Measurements from ENCODE around the gene AEBP2. TPM values are rescaled to one million over a fixed set of nuclear protein-coding genes. Genes with fewer than 3 reads are reported as not detected.

Gene AEBP2
- total RNA-seq, 1 donor from 2014 or later = 67.5 TPM

DNA sequence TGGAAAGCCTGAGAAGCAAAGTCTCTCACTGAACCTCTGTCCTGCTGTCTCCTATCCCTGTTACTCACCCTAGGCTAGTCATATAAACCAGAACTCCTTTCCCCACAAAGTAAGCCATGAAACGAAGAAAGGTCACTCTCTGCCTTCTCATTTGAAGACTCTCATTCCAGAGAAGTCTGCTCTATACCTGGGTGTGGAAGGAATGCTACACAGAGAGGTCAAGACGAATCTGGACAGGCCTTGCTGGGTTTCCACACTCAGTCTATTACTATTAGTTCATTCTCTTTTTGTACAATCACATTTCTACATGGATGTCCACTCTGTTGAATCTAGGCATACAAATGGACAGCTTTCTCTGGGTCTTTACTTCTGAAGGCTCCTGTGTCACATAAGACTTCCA is 2.4 kb upstream of the AEBP2 start:
- TF ChIP-seq POLR2AphosphoS5 (IDR thresholded peaks at IDR 0.05; ENCODE audit: insufficient read depth in 1 of 2, low read depth in 1 of 2) = no peak
- TF ChIP-seq CTCF (IDR thresholded peaks at IDR 0.05) = no peak
- no peak for TF ChIP-seq POLR2A (IDR thresholded peaks at IDR 0.05)
- no peaks in the 10 kb centered on the region for H3K9me3 ChIP-seq
- intact Hi-C loops (cut with DNase I) = no loop called here
- H3K27me3 ChIP-seq = no peaks in the 10 kb centered on the region
- H3K27ac ChIP-seq = no peak overlapping the region
- H3K4me3 ChIP-seq = no peak overlapping the region
- peak in 1 of 2 donors; percentile 1 for DNase-seq (ENCODE audit: extremely low spot score in 2 of 2)
- H3K4me1 ChIP-seq = peaks cover 19% of the 10 kb centered on the region
- no peaks in the 10 kb centered on the region for H3K36me3 ChIP-seq

DNA sequence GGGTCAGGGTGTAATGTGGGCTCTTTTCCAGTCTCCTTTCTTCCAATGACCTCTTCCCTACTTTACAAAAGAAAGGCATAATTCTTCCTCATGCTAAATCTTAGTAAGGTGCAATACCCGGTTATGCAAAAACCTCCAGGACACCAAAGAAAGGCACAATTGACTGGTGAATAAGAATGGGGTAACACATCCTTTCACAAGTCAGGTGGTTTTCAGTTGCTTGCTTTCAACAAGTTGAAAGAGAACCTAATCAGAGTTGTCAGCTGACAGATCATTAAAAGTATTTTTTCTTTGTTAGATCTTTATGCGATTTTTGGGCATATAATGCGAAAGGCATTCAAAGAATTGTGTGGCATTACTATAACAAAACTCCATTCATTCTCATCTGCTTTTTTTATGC is 1.3 kb upstream of the AEBP2 start:
- peaks cover 22% of the 10 kb centered on the region for H3K4me1 ChIP-seq
- intact Hi-C loops (cut with DNase I) = no loop called here
- no peaks in the 10 kb centered on the region for H3K9me3 ChIP-seq
- DNase-seq (ENCODE audit: extremely low spot score in 2 of 2) = no peak
- TF ChIP-seq POLR2A (IDR thresholded peaks at IDR 0.05) (no peak), POLR2AphosphoS5 (IDR thresholded peaks at IDR 0.05; ENCODE audit: insufficient read depth in 1 of 2, low read depth in 1 of 2) (no peak), CTCF (IDR thresholded peaks at IDR 0.05) (no peak)
- H3K27ac ChIP-seq = no peak overlapping the region
- no peaks in the 10 kb centered on the region for H3K36me3 ChIP-seq
- H3K4me3 ChIP-seq = no peak overlapping the region
- no peaks in the 10 kb centered on the region for H3K27me3 ChIP-seq

DNA sequence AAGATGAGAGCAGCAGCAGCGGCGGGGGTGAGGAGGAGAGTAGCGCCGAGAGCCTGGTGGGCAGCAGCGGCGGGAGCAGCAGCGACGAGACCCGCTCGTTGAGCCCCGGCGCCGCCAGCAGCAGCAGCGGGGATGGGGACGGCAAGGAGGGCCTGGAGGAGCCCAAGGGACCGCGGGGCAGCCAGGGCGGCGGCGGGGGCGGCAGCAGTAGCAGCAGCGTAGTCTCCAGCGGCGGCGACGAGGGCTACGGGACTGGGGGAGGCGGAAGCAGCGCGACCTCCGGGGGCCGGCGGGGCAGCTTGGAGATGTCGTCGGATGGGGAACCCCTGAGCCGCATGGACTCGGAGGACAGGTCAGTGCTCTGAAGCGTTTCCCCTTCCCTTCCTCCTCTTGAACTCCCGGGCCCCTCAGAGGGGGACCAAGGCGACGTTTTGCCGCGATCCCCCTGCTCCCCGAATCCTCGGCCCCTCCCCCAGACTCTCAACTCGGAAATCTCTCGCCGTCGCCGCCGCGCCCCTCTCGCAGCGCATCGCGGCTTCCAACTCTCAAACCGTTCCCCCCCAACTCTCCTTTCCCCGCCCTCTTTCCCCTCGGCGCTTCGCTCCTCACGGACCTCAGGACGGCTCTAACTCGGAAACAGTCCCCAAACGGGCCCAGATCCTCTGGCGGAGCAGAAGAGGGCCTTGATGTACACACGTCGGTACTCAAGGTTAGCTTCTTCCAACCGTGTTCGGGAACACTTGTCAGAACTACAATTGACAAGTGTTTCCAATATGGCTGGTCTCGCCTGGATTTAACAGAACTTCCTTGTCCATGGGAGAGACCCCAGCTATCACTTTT is 947 bp downstream of the AEBP2 start:
- no peak for DNase-seq (ENCODE audit: extremely low spot score in 2 of 2)
- intact Hi-C loops (cut with DNase I) = no loop called here
- TF ChIP-seq POLR2AphosphoS5 (IDR thresholded peaks at IDR 0.05; ENCODE audit: insufficient read depth in 1 of 2, low read depth in 1 of 2) (peak in 1 of 2 donors; percentile 31), POLR2A (IDR thresholded peaks at IDR 0.05) (no peak)
- Histone ChIP-seq H3K9me3 (no peaks in the 10 kb centered on the region), H3K27ac (peak overlapping the region; percentile 96), H3K27me3 (no peaks in the 10 kb centered on the region), H3K36me3 (no peaks in the 10 kb centered on the region), H3K4me1 (peaks cover 42% of the 10 kb centered on the region), H3K4me3 (peak overlapping the region; percentile 78 to 85)

- peaks cover 42% of the 10 kb centered on the region for H3K4me1 ChIP-seq
- intact Hi-C loops (cut with DNase I) = no loop called here
- H3K36me3 ChIP-seq = no peaks in the 10 kb centered on the region
- TF ChIP-seq POLR2AphosphoS5 (IDR thresholded peaks at IDR 0.05; ENCODE audit: insufficient read depth in 1 of 2, low read depth in 1 of 2) (no peak), CTCF (IDR thresholded peaks at IDR 0.05) (no peak), POLR2A (IDR thresholded peaks at IDR 0.05) (no peak)
- H3K4me3 ChIP-seq = peak overlapping the region; percentile 78 to 85
- H3K27ac ChIP-seq = peak overlapping the region; percentile 96
- DNase-seq (ENCODE audit: extremely low spot score in 2 of 2) = no peak
- no peaks in the 10 kb centered on the region for H3K27me3 ChIP-seq
- H3K9me3 ChIP-seq = no peaks in the 10 kb centered on the region
These were observed 1.6 kb downstream of the AEBP2 start for GRCh38 chr12:19440916-19441315.

- Histone ChIP-seq H3K4me1 (peaks cover 55% of the 10 kb centered on the region), H3K36me3 (no peaks in the 10 kb centered on the region), H3K4me3 (no peak overlapping the region), H3K9me3 (no peaks in the 10 kb centered on the region), H3K27ac (no peak overlapping the region), H3K27me3 (no peaks in the 10 kb centered on the region)
- DNase-seq (ENCODE audit: extremely low spot score in 2 of 2) = no peak
- intact Hi-C loops (cut with DNase I) = no loop called here
- no peak for TF ChIP-seq POLR2AphosphoS5 (IDR thresholded peaks at IDR 0.05; ENCODE audit: insufficient read depth in 1 of 2, low read depth in 1 of 2)
- no peak for TF ChIP-seq CTCF (IDR thresholded peaks at IDR 0.05)
- TF ChIP-seq POLR2A (IDR thresholded peaks at IDR 0.05) = no peak
These were observed 4.3 kb downstream of the AEBP2 start for GRCh38 chr12:19443585-19443984.
